Esophagus squamous epithelium (tissue), 5 donors: ENCODE results near the gene FRMD3. TPM values are rescaled to one million over a fixed set of nuclear protein-coding genes. Genes with fewer than 3 reads are reported as not detected.

Source experiments
- DNase-seq: peaks from one replicate; lab custom pipeline; 2025; lab: John Stamatoyannopoulos, UW
- H3K27ac ChIP-seq, 4 donors: fragments of 200-600 bp; sonication (generic); one replicate each; pipeline ENCODE4 v1.5.1; 2016 to 2019; ENCODE audit warnings: mild to moderate bottlenecking in 1 of 4
- H3K27me3 ChIP-seq, 4 donors: fragments of 200-600 bp; sonication (generic); 1 replicate in 3 of 4; 2 replicates in 1 of 4; pipeline versions ENCODE4 v1.5.1 to v1.6.0; 2017 to 2021; ENCODE audit warnings: antibody characterized with exemption in 1 of 4
- H3K36me3 ChIP-seq, 3 donors: fragments of 200-600 bp; sonication (generic); one replicate each; pipeline ENCODE4 v1.5.1; 2016 to 2019
- H3K4me1 ChIP-seq, 3 donors: fragments of 200-600 bp; sonication (generic); one replicate each; pipeline ENCODE4 v1.5.1; 2017 to 2019
- H3K4me3 ChIP-seq, 4 donors: fragments of 200-600 bp; sonication (generic); 1 replicate in 3 of 4; 2 replicates in 1 of 4; pipeline ENCODE4 v1.5.1; 2016 to 2019; ENCODE audit warnings: mild to moderate bottlenecking in 2 of 4, moderate library complexity in 1 of 4
- H3K9me3 ChIP-seq, 3 donors: fragments of 200-600 bp; sonication (generic); one replicate each; pipeline ENCODE4 v1.5.1; 2016 to 2019
- POLR2A ChIP-seq, 4 donors: fragments of 450-650 bp; IDR thresholded peaks; one replicate each; pipeline ENCODE4 v1.6.1; 2017; ENCODE audit warnings: antibody characterized with exemption in 4 of 4, mild to moderate bottlenecking in 4 of 4, moderate library complexity in 3 of 4
- WGBS, 2 donors: methylation state at CpG; one replicate each; pipeline ENCODE4 v1.1.5; 2018; 5-methylcytosine and 5-hydroxymethylcytosine counted together
- intact Hi-C: fragments of 100-400 bp; cut with DNase I; formaldehyde crosslinking; loops from one replicate; pipeline ENCODE4 v1.15.0; 2022
- total RNA-seq, 4 donors: library from RNA; depleted of rRNA; stranded (reverse); fragments of >200 nt; gene quantifications; one replicate each; pipeline ENCODE4 v1.1.0, GENCODE V29; 2016
- TF ChIP-seq, protein P1 (sequence below), 6 experiments: fragments of 450-650 bp in 4 of 6; fragments of 200-600 bp in 2 of 6; sonication (generic) in 2 of 6; IDR thresholded peaks; one replicate each; pipeline ENCODE4 v1.5.1; 2016 to 2019; ENCODE audit warnings: antibody characterized with exemption in 6 of 6, mild to moderate bottlenecking in 4 of 6, moderate library complexity in 4 of 6
- donor health status: DM: yes; HTN: yes; CAD: no.

Gene FRMD3
- total RNA-seq, 4 donors from 2014 or later, result 0.27 to 6.9 (median 2.1) TPM

DNA sequence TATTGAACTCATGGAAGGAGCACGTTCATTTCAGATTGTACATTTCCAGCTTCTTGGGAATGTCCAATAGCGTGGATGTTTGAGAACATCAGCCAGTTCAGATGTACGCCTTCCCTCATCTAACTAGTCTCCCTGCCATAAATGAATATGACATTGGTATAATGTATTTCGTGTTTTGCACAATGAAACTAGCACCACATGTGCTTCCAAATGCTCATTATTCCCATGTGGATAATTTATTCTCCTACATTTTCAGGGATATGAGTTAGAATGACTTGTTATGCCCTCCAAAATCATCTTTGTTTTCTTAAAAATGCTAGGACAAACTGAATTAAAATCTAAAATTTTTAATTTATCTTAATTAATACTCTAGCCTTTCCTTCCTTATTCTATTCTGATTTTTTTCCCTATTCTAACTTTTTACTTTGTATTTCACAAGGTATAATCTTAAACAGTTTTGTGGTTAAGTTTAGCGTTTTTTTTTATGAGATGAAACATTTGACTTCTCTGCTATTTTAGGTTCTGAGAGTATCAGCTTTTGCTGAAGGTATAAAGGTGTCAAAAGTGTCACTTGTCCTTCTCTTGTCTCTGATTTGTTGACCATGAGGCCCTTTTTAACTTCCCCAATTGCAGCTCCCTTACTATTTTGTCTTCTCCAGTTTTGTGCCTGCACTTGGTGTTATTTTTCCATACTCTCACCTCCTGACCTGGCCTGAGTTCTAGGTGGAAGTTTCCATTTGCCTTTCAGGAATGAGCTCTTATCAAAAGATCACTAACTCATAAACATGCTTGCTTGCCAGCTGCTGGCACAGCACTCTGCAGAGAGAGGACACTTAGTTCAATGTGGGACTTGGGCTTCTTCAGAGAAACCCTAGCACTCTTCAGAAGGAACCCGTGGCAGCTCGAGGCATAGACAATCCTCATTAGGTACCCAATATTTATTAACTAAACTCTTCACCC, 106.8 kb downstream of the FRMD3 start:
- 61 to 77% methylated on average over 7 of the region's 7 CpGs for WGBS, 2 donors
- intact Hi-C loops, result no loop called here
- H3K27me3 ChIP-seq, result no peaks in the 10 kb centered on the region
- no peak for DNase-seq
- H3K4me1 ChIP-seq, result peaks cover 0 to 35% (median 6%) of the 10 kb centered on the region in 3 donors
- TF ChIP-seq, protein P1, sequence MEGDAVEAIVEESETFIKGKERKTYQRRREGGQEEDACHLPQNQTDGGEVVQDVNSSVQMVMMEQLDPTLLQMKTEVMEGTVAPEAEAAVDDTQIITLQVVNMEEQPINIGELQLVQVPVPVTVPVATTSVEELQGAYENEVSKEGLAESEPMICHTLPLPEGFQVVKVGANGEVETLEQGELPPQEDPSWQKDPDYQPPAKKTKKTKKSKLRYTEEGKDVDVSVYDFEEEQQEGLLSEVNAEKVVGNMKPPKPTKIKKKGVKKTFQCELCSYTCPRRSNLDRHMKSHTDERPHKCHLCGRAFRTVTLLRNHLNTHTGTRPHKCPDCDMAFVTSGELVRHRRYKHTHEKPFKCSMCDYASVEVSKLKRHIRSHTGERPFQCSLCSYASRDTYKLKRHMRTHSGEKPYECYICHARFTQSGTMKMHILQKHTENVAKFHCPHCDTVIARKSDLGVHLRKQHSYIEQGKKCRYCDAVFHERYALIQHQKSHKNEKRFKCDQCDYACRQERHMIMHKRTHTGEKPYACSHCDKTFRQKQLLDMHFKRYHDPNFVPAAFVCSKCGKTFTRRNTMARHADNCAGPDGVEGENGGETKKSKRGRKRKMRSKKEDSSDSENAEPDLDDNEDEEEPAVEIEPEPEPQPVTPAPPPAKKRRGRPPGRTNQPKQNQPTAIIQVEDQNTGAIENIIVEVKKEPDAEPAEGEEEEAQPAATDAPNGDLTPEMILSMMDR (IDR thresholded peaks at IDR 0.05), result no peak
- TF ChIP-seq POLR2A (IDR thresholded peaks at IDR 0.05), result no peak
- H3K9me3 ChIP-seq, result no peaks in the 10 kb centered on the region
- peak overlapping the region in 2 of 4 donors; percentile 2 to 56 for H3K27ac ChIP-seq
- H3K36me3 ChIP-seq, result no peaks in the 10 kb centered on the region
- H3K4me3 ChIP-seq, result peak overlapping the region in 1 of 4 donors; percentile 22

- no peak for TF ChIP-seq POLR2A (IDR thresholded peaks at IDR 0.05)
- TF ChIP-seq, protein P1 (IDR thresholded peaks at IDR 0.05), result no peak
- Histone ChIP-seq H3K36me3 (no peaks in the 10 kb centered on the region), H3K4me1 (peaks cover 0 to 40% (median 6%) of the 10 kb centered on the region in 3 donors), H3K27ac (peak overlapping the region in 2 of 4 donors; percentile 2 to 16), H3K9me3 (no peaks in the 10 kb centered on the region), H3K4me3 (no peak overlapping the region), H3K27me3 (no peaks in the 10 kb centered on the region)
- DNase-seq, result no peak
- whole genome bisulfite sequencing, 2 donors, result 84% methylated on average over 3 to 4 of the region's 4 CpGs
- intact Hi-C loops, result no loop called here
Observed at GRCh38 chr9:83430681-83431080, 107.5 kb downstream of the FRMD3 start.

- Histone ChIP-seq H3K9me3 (no peaks in the 10 kb centered on the region), H3K4me1 (peaks cover 0 to 49% (median 6%) of the 10 kb centered on the region in 3 donors), H3K4me3 (no peak overlapping the region), H3K36me3 (no peaks in the 10 kb centered on the region), H3K27me3 (no peaks in the 10 kb centered on the region), H3K27ac (no peak overlapping the region)
- intact Hi-C loops, result no loop called here
- DNase-seq, result no peak
- TF ChIP-seq POLR2A (IDR thresholded peaks at IDR 0.05), result no peak
- TF ChIP-seq, protein P1 (IDR thresholded peaks at IDR 0.05), result no peak
- 77 to 78% methylated on average over 3 of the region's 3 CpGs for WGBS, 2 donors
Observed at GRCh38 chr9:83429229-83429628, 109.0 kb downstream of the FRMD3 start.

DNA sequence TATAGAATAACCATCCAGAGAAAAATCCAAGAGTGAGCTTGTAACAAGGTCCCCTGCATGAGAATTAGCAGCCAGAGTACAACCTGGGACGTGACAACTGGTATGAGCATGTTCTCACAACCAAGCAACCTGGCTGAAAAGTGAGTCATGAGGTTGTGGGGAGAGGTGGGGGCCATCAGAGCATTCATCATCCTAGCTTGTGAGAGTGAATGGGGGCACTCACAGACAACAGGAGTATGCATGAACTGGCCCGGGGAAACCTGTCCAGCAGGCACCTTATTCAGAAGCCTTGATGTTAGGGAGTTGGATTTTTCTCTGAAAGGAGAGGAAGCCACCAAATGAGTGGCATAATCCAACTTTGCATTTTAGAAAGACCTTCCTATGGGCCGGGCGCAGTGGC, 113.0 kb downstream of the FRMD3 start:
- no peaks in the 10 kb centered on the region for H3K9me3 ChIP-seq
- DNase-seq, result no peak
- 35 to 40% methylated on average over 3 to 4 of the region's 4 CpGs for whole genome bisulfite sequencing, 2 donors
- H3K4me1 ChIP-seq, result peaks cover 0 to 24% (median 6%) of the 10 kb centered on the region in 3 donors
- no peaks in the 10 kb centered on the region for H3K27me3 ChIP-seq
- H3K27ac ChIP-seq, result no peak overlapping the region
- TF ChIP-seq, protein P1 (IDR thresholded peaks at IDR 0.05), result no peak
- no peak for TF ChIP-seq POLR2A (IDR thresholded peaks at IDR 0.05)
- no peak overlapping the region for H3K4me3 ChIP-seq
- intact Hi-C loops, result no loop called here
- no peaks in the 10 kb centered on the region for H3K36me3 ChIP-seq

DNA sequence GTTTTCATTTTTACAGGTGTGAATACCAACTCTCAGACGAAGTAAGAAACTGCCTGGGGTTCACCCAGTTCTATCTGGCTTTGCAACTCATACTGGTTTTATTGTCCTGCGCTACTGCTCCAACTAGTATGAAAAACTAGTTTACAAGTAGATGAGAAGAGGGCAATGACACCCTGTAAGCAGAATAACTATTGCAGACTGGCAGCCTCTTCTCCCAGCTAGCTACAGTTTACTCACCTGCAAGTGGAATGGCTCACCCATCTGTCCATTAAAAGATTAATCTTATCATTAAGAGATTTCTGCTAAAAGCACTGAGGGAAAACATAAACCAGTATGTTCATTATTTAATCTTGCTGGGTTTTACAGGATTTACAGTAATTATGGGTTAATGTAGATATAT, 113.4 kb downstream of the FRMD3 start:
- TF ChIP-seq, protein P1 (IDR thresholded peaks at IDR 0.05), result no peak
- TF ChIP-seq POLR2A (IDR thresholded peaks at IDR 0.05), result no peak
- Histone ChIP-seq H3K27ac (no peak overlapping the region), H3K4me1 (peaks cover 0 to 24% (median 6%) of the 10 kb centered on the region in 3 donors), H3K9me3 (no peaks in the 10 kb centered on the region), H3K27me3 (no peaks in the 10 kb centered on the region), H3K36me3 (no peaks in the 10 kb centered on the region), H3K4me3 (no peak overlapping the region)
- intact Hi-C loops, result no loop called here
- 42 to 49% methylated on average over 2 of the region's 2 CpGs for WGBS, 2 donors
- no peak for DNase-seq
